Ishikawa (cell line): ENCODE data around the gene SEC61G.

Experiments used
- CEBPB ChIP-seq: IDR thresholded peaks from 2 replicates; pipeline ENCODE4 v1.6.1; 2012
- EGR1 ChIP-seq: IDR thresholded peaks from 2 replicates; pipeline ENCODE4 v1.6.1; 2012
- EP300 ChIP-seq: IDR thresholded peaks from 2 replicates; pipeline ENCODE4 v1.6.1; 2012; ENCODE audit warnings: borderline replicate concordance
- FOXM1 ChIP-seq: IDR thresholded peaks from 2 replicates; pipeline ENCODE4 v1.6.1; 2012; ENCODE audit warnings: low read depth, borderline replicate concordance
- MAX ChIP-seq: IDR thresholded peaks from 2 replicates; pipeline ENCODE4 v1.6.1; 2012
- NFIC ChIP-seq: IDR thresholded peaks from 2 replicates; pipeline ENCODE4 v1.6.1; 2012
- RAD21 ChIP-seq: IDR thresholded peaks from 2 replicates; pipeline ENCODE4 v1.6.1; 2012; ENCODE audit warnings: low read depth
- TCF12 ChIP-seq: IDR thresholded peaks from 2 replicates; pipeline ENCODE4 v1.6.1; 2012; ENCODE audit warnings: low read depth
- TEAD4 ChIP-seq: IDR thresholded peaks from 2 replicates; pipeline ENCODE4 v1.6.1; 2012
- YY1 ChIP-seq: IDR thresholded peaks from 2 replicates; pipeline ENCODE4 v1.6.1; 2012; ENCODE audit warnings: low read depth
- ZBTB7A ChIP-seq: IDR thresholded peaks from 2 replicates; pipeline ENCODE4 v1.6.1; 2012; ENCODE audit warnings: low read depth
- TF ChIP-seq, protein P1 (sequence below): IDR thresholded peaks from 2 replicates; pipeline ENCODE4 v1.6.1; 2012; ENCODE audit warnings: low read depth, mild to moderate bottlenecking
- TF ChIP-seq, protein P2 (sequence below): IDR thresholded peaks from 2 replicates; pipeline ENCODE4 v1.6.1; 2012

GRCh38 chr7:54722502-54722901 lies 36.5 kb downstream of the SEC61G start:
- TF ChIP-seq, protein P1, sequence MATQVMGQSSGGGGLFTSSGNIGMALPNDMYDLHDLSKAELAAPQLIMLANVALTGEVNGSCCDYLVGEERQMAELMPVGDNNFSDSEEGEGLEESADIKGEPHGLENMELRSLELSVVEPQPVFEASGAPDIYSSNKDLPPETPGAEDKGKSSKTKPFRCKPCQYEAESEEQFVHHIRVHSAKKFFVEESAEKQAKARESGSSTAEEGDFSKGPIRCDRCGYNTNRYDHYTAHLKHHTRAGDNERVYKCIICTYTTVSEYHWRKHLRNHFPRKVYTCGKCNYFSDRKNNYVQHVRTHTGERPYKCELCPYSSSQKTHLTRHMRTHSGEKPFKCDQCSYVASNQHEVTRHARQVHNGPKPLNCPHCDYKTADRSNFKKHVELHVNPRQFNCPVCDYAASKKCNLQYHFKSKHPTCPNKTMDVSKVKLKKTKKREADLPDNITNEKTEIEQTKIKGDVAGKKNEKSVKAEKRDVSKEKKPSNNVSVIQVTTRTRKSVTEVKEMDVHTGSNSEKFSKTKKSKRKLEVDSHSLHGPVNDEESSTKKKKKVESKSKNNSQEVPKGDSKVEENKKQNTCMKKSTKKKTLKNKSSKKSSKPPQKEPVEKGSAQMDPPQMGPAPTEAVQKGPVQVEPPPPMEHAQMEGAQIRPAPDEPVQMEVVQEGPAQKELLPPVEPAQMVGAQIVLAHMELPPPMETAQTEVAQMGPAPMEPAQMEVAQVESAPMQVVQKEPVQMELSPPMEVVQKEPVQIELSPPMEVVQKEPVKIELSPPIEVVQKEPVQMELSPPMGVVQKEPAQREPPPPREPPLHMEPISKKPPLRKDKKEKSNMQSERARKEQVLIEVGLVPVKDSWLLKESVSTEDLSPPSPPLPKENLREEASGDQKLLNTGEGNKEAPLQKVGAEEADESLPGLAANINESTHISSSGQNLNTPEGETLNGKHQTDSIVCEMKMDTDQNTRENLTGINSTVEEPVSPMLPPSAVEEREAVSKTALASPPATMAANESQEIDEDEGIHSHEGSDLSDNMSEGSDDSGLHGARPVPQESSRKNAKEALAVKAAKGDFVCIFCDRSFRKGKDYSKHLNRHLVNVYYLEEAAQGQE = no peak
- TF ChIP-seq CEBPB (no peak), TCF12 (no peak), MAX (no peak), YY1 (no peak), NFIC (no peak), EP300 (no peak), FOXM1 (no peak), TEAD4 (no peak), EGR1 (no peak), ZBTB7A (no peak), RAD21 (no peak)
- TF ChIP-seq, protein P2, sequence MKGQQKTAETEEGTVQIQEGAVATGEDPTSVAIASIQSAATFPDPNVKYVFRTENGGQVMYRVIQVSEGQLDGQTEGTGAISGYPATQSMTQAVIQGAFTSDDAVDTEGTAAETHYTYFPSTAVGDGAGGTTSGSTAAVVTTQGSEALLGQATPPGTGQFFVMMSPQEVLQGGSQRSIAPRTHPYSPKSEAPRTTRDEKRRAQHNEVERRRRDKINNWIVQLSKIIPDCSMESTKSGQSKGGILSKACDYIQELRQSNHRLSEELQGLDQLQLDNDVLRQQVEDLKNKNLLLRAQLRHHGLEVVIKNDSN = no peak
